ENCODE results near the gene CDS2. TPM values are rescaled to one million over a fixed set of nuclear protein-coding genes. Genes with fewer than 3 reads are reported as not detected.
A peak's percentile ranks its signal among the peaks of the same experiment; 100 is the strongest.
"Not testable (repeated sequence)": the region's sequence is repeated elsewhere in the genome, so short reads cannot be mapped to it uniquely, and the experiment has no call there.

CDS2 gene
- total RNA-seq: 20.6 TPM

- peak; percentile 97 for DNase-seq
Measured at GRCh38 chr20:5126512-5127203, at the start of gene CDS2. CDS2 (plus strand) TSS chr20:5127008; CDS start chr20:5127093, 85 bp downstream.

GRCh38 chr20:5077761-5078387 is 48.9 kb upstream of the CDS2 start:
- DNase-seq: no peak

- DNase-seq: no peak
Measured at GRCh38 chr20:5078399-5078958, 48.3 kb upstream of the CDS2 start.

- no peak for DNase-seq
Measured at GRCh38 chr20:5080384-5080877, 46.4 kb upstream of the CDS2 start.

- no peak for DNase-seq
Measured at GRCh38 chr20:5085380-5085779, 41.4 kb upstream of the CDS2 start.

GRCh38 chr20:5088688-5089087 is 38.1 kb upstream of the CDS2 start:
- no peak for DNase-seq

GRCh38 chr20:5090191-5090590 is 36.6 kb upstream of the CDS2 start:
- no peak for DNase-seq

GRCh38 chr20:5091902-5092301 is 34.9 kb upstream of the CDS2 start:
- no peak for DNase-seq

- DNase-seq: no peak
Measured at GRCh38 chr20:5092765-5093339, 34.0 kb upstream of the CDS2 start.

GRCh38 chr20:5095454-5095853 is 31.4 kb upstream of the CDS2 start:
- no peak for DNase-seq

GRCh38 chr20:5095931-5096330 is 30.9 kb upstream of the CDS2 start:
- DNase-seq: no peak

GRCh38 chr20:5096463-5096862 is 30.3 kb upstream of the CDS2 start:
- DNase-seq: no peak

- not testable (repeated sequence) for DNase-seq
Measured at GRCh38 chr20:5099009-5099408, 27.8 kb upstream of the CDS2 start.

- DNase-seq: not testable (repeated sequence)
Measured at GRCh38 chr20:5099909-5100308, 26.9 kb upstream of the CDS2 start.

- peak; percentile 19 for DNase-seq
Measured at GRCh38 chr20:5100684-5101347, 26.0 kb upstream of the CDS2 start.

- DNase-seq: no peak
Measured at GRCh38 chr20:5104479-5104878, 22.3 kb upstream of the CDS2 start.

- DNase-seq: no peak
Measured at GRCh38 chr20:5109276-5109675, 17.5 kb upstream of the CDS2 start.

GRCh38 chr20:5113615-5113986 is 13.2 kb upstream of the CDS2 start:
- DNase-seq: no peak

- no peak for DNase-seq
Measured at GRCh38 chr20:5114403-5114802, 12.4 kb upstream of the CDS2 start.

GRCh38 chr20:5116875-5117274 is 9.9 kb upstream of the CDS2 start:
- DNase-seq: no peak

- no peak for DNase-seq
Measured at GRCh38 chr20:5118220-5119142, 8.3 kb upstream of the CDS2 start.

- no peak for DNase-seq
Measured at GRCh38 chr20:5119143-5119434, 7.7 kb upstream of the CDS2 start.
